Activated T-cell treated with anti-CD3 and anti-CD28 coated beads for 1 hour (primary cell): Measurements from ENCODE around the gene RALGAPB.

Experiments
- DNase-seq: peaks from one replicate; pipeline ENCODE4 v3.0.0-alpha.2; 2020; ENCODE audit warnings: low read depth

The RALGAPB gene

GRCh38 chr20:38612751-38613515 is 140.3 kb downstream of the RALGAPB start:
- no peak for DNase-seq

GRCh38 chr20:38615283-38615682 is 142.6 kb downstream of the RALGAPB start:
- DNase-seq, result no peak

GRCh38 chr20:38616457-38616856 is 143.8 kb downstream of the RALGAPB start:
- DNase-seq, result no peak

- DNase-seq, result no peak
Observed at GRCh38 chr20:38617011-38617829, 144.6 kb downstream of the RALGAPB start.

- no peak for DNase-seq
Observed at GRCh38 chr20:38617830-38618196, 145.2 kb downstream of the RALGAPB start.

- no peak for DNase-seq
Observed at GRCh38 chr20:38620441-38620840, 147.8 kb downstream of the RALGAPB start.

- no peak for DNase-seq
Observed at GRCh38 chr20:38623061-38623460, 150.4 kb downstream of the RALGAPB start.

- DNase-seq, result no peak
Observed at GRCh38 chr20:38624084-38624483, 151.4 kb downstream of the RALGAPB start.

GRCh38 chr20:38625896-38626295 is 153.3 kb downstream of the RALGAPB start:
- no peak for DNase-seq

GRCh38 chr20:38626921-38627659 is 154.4 kb downstream of the RALGAPB start:
- DNase-seq, result no peak
